ENCODE measurements around the gene IRX3. TPM values are rescaled to one million over a fixed set of nuclear protein-coding genes. Genes with fewer than 3 reads are reported as not detected.

IRX3 gene
- total and polyA plus RNA-seq, 9 donors = 0.47 to 18.6 (median 1.8) TPM

DNA sequence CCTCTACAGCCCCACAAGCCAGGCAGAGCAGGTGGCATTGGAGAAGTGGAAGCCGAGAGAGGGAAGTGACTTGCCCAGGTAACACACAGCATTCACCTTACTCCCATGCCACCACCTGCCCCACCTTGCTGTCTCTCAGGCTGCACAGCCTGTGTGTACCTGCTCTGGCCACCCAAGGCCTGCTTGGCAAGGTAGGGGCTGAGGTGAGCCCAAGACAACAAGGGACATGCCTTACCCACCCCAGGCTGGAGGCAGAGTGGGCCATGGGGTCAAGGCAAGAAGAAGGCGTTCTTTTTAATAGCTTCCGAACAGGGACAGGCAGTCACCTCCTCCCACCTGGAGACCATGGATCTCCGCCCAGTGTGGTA is 40.1 kb downstream of the IRX3 start:
- no peak overlapping the region for H3K4me3 ChIP-seq
- no peaks in the 10 kb centered on the region for H3K4me1 ChIP-seq (ENCODE audit: insufficient read depth)
- WGBS, 3 donors = 73 to 89% (median 78%) methylated on average over 4 of the region's 4 CpGs
- no peaks in the 10 kb centered on the region for H3K9me3 ChIP-seq
- no peak overlapping the region for H3K27ac ChIP-seq
- intact Hi-C loops (cut with DNase I) = no loop called here
- H3K36me3 ChIP-seq = no peaks in the 10 kb centered on the region
- DNase-seq = no peak
- no peaks in the 10 kb centered on the region for H3K27me3 ChIP-seq
- no peak for TF ChIP-seq EP300 (IDR thresholded peaks at IDR 0.05)
- no peak for TF ChIP-seq POLR2A (IDR thresholded peaks at IDR 0.05)
- TF ChIP-seq, protein P1, sequence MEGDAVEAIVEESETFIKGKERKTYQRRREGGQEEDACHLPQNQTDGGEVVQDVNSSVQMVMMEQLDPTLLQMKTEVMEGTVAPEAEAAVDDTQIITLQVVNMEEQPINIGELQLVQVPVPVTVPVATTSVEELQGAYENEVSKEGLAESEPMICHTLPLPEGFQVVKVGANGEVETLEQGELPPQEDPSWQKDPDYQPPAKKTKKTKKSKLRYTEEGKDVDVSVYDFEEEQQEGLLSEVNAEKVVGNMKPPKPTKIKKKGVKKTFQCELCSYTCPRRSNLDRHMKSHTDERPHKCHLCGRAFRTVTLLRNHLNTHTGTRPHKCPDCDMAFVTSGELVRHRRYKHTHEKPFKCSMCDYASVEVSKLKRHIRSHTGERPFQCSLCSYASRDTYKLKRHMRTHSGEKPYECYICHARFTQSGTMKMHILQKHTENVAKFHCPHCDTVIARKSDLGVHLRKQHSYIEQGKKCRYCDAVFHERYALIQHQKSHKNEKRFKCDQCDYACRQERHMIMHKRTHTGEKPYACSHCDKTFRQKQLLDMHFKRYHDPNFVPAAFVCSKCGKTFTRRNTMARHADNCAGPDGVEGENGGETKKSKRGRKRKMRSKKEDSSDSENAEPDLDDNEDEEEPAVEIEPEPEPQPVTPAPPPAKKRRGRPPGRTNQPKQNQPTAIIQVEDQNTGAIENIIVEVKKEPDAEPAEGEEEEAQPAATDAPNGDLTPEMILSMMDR (IDR thresholded peaks at IDR 0.05) = no peak

DNA sequence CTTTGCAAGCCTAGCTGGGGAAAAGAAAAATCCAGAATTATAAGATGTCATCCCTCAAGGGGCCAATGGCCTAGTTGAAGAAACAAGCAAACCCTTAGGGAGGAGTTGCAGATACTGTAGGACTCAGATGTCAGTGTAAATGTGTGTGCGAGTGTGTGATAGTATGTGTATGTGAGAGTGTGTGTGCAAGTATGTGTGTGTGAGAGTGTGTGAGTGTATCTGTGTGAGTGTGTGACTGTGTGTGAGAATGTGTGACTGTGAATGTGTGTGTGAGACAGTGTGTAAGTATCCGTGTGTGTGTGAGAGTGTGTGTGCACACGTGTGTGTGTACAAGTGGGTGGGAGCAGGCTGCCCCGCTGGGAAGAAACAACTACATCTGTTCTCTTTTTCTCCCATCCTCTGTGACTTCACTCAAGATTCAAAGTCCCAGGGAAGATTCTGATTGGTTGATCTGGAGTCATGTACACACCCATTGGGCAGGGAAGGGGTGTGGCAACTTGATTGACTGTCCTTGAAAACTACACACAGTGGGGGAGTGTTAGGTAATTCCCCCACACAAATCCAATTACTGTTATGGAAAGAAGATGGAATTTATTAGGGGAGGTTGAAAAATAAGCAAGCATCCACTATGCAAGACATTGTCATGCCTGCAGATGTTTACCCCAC is 40.7 kb downstream of the IRX3 start:
- Histone ChIP-seq H3K27me3 (no peaks in the 10 kb centered on the region), H3K27ac (no peak overlapping the region), H3K4me3 (no peak overlapping the region), H3K9me3 (no peaks in the 10 kb centered on the region), H3K4me1 (ENCODE audit: insufficient read depth) (no peaks in the 10 kb centered on the region), H3K36me3 (no peaks in the 10 kb centered on the region)
- WGBS, 3 donors = 93 to 96% (median 95%) methylated on average over 4 of the region's 4 CpGs
- no peak for TF ChIP-seq POLR2A (IDR thresholded peaks at IDR 0.05)
- TF ChIP-seq, protein P1 (IDR thresholded peaks at IDR 0.05) = no peak
- no peak for TF ChIP-seq EP300 (IDR thresholded peaks at IDR 0.05)
- intact Hi-C loops (cut with DNase I) = no loop called here
- no peak for DNase-seq

DNA sequence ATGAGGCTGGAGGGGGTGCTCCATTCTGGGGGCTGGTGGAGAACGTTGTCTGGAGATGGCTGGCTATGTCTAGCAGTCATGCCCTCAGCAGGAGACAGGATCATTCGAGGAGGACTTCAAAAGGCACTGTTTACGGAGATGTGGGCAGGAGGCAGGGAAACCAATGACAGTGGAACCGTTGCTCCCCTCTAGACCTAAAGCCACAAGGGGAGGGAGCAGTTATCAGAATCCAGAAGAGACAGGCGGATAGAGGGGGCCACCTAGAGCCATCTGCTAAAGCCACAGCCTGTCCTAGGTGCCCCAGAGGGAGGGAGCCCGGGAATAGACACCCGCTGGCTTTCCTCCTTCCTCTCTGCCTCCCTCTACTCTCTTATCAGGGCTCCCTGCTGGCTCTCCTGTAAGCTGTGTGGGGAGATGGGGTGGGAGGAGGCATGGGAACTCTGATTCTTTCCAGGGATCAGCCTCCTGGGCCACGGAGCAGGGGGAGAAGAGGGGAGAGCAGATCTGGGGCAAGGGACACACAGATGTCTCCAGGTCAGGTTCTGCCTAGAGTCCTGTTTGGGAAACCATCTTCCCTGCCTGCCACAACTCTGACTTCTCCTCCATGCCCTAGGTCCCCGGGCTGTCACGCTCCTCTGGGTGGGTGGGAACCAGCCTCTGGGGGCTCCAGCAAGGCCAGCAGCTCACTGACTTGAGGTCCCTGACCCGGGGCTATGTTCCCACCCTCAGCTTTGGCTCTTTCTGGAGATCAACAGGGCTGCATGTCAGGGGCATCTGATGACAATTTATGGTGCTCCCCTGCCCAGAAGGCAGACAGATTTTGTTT is 42.3 kb downstream of the IRX3 start:
- H3K27ac ChIP-seq = no peak overlapping the region
- H3K4me3 ChIP-seq = no peak overlapping the region
- intact Hi-C loops (cut with DNase I) = no loop called here
- no peaks in the 10 kb centered on the region for H3K4me1 ChIP-seq (ENCODE audit: insufficient read depth)
- DNase-seq = no peak
- no peaks in the 10 kb centered on the region for H3K36me3 ChIP-seq
- no peaks in the 10 kb centered on the region for H3K27me3 ChIP-seq
- H3K9me3 ChIP-seq = no peaks in the 10 kb centered on the region
- TF ChIP-seq, protein P1 (IDR thresholded peaks at IDR 0.05) = no peak
- TF ChIP-seq EP300 (IDR thresholded peaks at IDR 0.05) = no peak
- TF ChIP-seq POLR2A (IDR thresholded peaks at IDR 0.05) = no peak
- 18 to 31% (median 29%) methylated on average over 11 of the region's 11 CpGs for WGBS, 3 donors

DNA sequence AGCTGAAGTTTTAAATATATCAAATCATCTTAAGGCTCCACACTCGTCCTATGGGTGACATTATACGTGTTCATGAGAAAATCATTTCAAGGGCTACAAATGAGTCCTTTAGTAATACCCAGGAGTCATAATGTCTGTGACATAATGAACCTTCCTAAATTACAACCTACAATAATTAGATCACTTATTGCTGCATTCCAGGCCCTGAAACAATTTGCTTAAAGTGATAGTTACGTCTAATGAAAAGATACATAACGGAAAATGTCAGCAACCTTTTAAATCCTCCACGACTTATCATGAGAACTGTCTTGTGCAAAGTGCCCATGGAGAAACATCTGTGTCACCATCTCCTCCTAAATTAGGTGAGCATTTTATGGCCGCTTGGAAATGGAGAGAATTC is 43.4 kb downstream of the IRX3 start:
- TF ChIP-seq POLR2A (IDR thresholded peaks at IDR 0.05) = no peak
- TF ChIP-seq, protein P1 (IDR thresholded peaks at IDR 0.05) = no peak
- TF ChIP-seq EP300 (IDR thresholded peaks at IDR 0.05) = no peak
- Histone ChIP-seq H3K4me1 (ENCODE audit: insufficient read depth) (no peaks in the 10 kb centered on the region), H3K9me3 (no peaks in the 10 kb centered on the region), H3K36me3 (no peaks in the 10 kb centered on the region), H3K4me3 (no peak overlapping the region), H3K27ac (no peak overlapping the region), H3K27me3 (no peaks in the 10 kb centered on the region)
- intact Hi-C loops (cut with DNase I) = no loop called here
- DNase-seq = no peak
- WGBS, 3 donors = 87 to 89% (median 88%) methylated on average over 6 of the region's 6 CpGs

All from ovary (tissue), 9 donors.